Measurements from ENCODE around the gene SAMSN1.
"Not testable (repeated sequence)": the region's sequence is repeated elsewhere in the genome, so short reads cannot be mapped to it uniquely, and the experiment has no call there.

Gene SAMSN1

DNA sequence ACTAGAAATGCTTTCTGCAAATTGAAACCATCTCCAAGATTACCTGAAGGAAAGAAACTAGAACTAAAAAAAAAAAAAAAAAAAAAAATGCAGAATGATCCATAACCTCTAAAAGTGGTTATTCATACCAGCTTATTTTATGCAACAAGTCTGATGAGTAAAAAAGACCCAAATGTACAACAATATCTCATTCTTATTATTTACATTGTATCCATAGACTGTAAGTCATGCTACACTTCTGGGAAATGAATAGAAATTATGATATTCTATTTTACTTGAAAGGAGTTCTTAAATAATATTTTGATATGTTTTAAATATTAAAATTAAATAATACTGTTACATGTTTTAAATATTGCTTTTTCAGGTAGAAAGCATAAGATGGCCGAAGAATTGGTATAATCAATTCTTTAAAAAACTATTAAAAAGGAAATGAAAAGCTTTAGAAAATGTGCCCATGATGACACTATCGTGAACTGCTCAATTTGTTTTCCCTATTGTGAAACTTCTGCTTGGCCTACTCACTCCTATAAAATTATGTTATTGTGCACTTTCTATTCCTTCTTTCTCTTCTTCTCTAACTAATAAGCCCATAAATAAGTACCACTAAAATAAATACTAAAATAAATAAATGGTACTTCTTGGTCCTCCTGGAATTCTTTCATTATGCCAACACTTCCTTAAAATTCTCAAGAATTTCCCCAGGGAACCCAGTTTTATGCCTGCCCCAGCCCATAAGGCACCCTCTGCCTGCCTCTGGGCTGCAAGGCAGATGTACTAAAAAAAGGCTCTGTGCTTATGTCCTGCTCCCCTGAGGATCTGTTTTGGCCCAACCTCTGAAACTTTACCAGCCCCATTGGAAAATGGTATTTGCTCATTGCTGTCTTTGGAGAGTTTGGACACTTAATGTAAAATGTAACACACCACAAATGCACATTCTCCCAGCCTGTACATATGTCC lies 18.1 kb downstream of the SAMSN1 start:
- DNase-seq: no peak

DNA sequence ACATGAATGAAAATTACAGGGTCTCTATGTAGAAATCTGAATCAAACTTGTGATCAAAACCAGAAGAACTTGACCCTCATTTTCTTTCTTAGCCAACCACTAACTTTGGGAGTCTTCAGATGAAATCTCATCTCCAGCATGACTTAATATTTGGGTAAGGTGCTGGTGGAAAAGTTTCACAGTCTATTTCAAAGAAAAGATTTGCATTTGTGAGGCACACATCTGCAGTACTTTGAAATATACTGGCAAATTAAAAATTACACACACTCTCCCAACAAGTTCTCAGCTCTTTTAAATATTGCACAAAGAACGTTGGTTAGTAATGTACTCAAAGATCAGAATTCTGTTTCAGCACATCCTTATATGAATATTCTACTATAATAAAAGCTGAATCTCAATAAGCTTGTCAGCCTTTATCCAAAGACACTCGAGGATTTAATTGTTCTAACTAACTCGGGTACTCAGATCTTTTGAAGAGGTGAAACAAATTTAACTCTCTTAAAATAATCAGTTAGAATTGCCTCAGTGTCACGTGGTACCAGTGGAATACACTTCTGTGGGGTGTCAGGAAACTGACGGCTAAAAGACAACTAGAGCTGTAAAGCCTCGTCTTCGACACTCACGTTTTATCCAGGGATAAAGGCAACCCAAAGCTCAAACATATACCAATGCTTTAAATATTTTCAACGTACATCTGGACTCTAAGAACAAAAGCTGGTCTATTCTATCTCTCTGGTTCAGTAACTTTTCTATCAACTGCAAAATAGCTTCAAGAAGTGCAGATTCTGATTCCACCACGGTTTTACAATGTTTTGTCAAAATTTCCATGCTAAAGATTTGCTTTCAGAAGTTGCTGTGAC lies 19.0 kb downstream of the SAMSN1 start:
- no peak for DNase-seq

DNA sequence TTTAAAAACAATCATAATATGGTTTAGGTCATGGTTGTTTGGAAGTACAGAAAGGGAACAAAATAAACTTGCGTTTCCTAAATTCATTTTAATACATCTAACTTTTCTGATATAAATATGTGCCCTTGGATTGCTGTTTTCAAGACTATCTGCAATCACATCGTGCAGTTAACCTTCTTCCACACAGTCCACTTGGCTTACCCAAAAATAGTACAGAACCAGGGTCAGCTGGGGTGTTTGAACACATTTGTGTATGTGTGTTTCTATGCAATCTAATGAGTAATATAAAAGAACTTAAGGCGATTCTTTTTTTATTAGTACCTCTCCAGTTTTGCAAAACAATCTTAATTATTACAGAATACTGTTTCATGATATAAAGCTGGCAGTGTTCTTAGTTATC lies 19.9 kb downstream of the SAMSN1 start:
- DNase-seq: no peak

DNA sequence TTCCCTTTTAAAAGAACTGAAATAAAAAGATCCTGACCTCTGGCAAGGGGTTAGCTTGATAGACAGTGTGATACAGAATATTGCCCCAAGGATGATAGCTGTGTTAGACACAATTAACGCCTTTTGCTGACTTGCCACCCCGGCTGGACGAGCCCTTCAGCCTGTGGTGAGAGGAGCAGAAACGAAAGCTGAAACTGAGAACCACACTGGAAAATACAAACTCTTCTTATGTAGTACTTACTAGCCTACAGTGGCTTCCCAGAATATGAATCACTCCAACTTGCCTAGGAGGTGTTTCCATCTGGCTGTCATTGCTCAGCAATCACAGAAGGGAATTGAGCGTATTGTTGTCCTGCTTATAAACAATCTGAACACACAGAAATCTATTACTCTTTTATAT lies 22.9 kb downstream of the SAMSN1 start:
- DNase-seq: no peak

DNA sequence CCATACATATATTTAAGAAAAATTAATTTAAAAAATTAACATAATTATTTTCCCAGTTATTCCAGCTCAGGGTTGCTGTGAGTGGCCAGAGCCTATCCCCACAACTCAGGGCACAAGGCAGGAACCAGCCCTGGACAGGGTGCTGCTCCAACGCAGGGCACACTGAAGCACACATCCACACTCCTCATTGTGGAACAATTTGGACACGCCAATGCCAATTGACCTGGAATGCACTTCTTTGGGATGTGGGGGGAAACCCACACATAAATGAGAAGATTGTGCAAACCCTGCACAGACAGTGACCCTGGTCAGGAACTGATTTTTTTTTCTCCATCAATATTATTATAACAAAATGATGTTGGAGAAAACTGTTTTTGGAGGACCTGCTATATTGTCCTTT lies 23.4 kb downstream of the SAMSN1 start:
- no peak for DNase-seq

DNA sequence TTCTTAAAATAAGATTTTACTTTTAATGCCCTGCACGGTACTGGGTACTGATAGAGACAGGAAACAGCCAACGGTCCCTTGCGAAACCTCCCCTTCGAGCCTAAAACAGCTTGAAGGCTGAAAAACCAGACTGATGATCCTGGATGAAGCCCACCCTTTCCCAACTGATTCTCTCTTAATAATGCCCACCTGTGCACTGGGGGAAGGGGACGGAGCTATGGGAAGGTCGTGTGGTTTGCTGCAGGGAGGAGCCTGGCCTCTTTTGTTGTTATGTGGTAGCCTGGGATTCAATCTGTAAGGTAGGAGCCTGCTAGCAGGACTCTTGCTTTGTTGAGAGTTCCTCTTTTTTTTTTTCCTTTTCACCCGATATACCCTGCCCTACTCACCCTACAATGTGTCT lies 25.6 kb downstream of the SAMSN1 start:
- DNase-seq: no peak

DNA sequence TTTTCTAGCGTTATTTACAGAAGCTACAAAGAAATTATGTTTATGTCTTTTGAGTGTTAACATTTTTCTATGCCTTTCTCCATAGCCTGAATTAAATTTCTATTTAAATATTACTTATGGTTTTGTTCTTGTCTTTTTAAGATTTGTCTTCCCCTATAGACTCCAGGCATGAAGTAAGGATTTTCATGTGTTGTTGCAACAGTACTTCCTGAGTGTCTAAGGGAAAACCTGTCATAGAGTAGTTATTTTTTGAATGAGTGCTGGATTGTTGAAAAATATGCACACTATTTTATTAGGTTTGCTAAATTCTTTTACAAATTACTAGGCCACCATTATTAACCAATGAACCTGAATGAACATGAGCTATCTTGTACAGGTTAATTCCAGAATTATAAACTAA lies 27.1 kb downstream of the SAMSN1 start:
- no peak for DNase-seq

DNA sequence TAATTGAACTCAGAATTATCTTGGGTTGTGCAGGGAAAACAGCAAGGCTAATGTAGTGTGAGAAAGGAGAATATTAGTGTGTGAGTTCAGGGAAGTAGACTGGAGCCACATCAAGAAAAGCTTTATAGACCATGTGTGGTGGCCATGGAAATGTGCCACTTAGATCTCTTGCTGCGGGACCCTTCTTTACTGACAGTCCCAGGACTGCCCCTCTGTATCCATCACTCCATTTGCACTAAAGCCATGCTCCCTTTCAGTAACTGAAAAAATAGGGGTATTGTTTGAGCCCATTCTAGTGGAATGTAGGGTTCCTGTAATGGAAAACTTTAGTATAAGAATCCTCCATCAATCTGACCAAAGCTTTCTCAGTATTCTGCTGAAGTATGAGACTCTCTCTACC lies 32.3 kb downstream of the SAMSN1 start:
- DNase-seq: no peak

DNA sequence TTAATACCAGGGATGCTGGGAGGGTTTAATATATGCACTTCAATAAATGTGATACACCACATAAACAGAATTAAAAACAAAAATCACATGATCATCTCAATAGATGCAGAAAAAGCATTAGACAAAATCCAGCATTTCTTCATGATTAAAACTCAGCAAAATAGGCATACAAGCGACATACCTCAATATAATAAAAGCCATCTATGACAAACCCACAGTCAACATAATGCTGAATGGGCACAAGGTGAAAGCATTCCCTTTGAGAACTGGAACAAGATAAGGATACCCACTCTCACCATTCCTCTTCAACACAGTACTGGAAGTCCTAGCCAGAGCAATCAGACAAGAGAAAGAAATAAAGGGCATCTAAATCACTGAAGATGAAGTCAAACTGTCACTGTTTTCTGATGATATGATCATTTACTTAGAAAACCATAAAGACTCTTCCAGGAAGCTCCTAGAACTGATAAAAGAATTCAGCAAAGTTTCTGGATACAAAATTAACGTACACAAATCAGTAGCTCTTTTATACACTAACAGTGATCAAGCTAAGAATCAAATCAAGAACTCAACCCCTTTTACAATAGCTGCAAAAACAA lies 39.2 kb downstream of the SAMSN1 start:
- DNase-seq: not testable (repeated sequence)

DNA sequence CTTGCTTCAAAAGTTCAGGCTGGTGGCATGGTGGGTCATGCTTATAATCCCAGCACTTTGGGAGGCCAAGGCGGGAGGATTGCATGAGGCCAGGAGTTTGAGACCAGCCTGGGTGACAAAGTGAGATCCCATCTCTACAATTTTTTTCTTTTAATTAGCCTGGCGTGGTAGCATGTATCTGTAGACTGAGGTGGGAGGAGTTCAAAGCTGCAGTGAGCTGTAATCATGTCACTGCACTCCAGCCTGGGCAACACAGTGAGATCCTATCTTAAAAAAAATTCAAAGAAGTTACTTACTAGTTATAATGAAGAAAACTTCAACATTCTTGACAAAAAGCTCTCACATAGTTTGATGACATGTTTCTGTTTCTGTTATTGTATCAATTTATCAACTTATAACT lies 45.2 kb downstream of the SAMSN1 start:
- DNase-seq: no peak

DNA sequence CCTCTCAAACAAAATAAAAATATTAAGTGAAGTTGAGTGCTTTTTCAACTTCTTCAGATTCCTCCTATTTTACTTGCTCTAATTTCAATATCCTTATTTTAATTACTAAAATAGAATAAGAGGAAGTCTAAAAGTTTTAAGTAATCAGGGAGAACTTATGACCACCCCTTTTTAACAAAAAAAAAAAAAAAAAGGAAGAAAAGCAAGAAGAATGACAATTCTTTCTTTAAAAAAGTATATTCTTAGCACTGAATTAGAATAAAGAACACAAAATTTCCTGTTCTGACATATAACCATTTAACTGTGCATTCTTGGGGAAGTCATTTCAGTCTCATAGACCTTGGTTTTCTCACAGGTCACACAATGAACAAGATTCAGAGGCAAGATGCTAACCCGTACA lies 46.8 kb downstream of the SAMSN1 start:
- no peak for DNase-seq

DNA sequence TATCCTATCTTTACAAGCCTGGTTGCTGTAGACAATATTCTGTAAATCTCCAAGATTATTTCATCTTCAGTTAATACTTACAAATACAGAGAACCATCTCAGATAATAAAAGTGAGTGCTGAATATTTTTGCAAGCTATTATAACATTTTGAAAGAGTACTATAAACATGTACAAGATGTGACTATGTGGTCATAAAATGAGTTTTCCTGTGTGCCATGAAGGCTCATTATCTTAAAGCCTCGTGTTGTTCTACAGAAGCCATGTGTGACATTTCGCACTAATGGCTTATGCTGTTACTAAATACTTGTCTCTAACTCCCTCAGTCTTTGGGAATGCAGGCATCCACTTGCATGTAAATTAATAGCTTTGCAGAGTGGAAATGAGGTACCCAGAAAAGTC lies 48.3 kb downstream of the SAMSN1 start:
- DNase-seq: no peak

DNA sequence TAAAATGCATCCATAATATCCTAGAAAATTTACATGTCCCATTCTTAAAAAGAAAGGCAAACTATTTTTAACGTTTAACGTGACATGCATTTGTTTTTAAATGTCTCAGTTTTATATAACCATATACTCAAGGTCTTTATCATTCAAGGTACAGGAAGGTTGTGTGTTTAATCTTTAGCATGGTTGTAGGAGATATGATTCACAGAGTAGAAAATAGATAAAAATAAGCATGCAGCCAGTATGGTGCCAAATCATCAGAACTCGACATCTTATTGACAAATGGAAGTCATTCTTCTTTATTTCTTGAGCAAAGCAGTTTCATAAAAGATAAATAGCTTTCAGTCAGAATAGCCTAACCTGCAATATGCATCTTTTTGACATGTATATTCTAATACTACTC lies 51.0 kb downstream of the SAMSN1 start:
- no peak for DNase-seq

DNA sequence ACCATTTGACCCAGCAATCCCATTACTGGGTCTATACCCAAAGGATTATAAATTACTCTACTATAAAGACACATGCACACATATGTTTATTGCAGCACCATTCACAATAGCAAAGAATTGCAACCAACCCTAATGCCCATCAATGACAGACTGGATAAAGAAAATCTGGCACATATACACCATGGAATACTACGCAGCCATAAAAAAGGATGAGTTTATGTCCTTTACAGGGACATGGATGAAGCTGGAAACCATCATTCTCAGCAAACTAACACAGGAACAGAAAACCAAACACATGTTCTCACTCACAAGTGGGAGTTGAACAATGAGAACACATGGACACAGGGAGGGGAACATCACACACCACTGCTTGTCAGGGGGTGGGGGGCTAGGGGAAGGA lies 51.9 kb downstream of the SAMSN1 start:
- not testable (repeated sequence) for DNase-seq

DNA sequence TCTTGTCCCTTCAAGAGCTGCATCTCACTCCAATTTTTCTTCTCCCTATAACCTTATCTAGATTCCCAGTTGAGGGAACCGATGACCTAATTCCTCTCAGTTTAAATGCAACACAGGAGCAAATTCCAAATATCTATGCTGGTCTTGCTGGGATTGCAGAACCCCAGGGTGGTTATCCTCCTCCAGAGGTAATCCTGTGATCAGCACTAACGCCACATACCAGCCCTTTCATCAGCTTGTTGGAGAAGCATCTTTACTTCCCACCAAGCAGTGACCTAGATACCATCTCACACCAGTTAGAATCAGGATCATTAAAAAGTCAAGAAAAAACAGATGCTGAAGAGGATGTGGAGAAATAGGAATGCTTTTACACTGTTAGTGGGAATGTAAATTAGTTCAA lies 52.4 kb downstream of the SAMSN1 start:
- no peak for DNase-seq

DNA sequence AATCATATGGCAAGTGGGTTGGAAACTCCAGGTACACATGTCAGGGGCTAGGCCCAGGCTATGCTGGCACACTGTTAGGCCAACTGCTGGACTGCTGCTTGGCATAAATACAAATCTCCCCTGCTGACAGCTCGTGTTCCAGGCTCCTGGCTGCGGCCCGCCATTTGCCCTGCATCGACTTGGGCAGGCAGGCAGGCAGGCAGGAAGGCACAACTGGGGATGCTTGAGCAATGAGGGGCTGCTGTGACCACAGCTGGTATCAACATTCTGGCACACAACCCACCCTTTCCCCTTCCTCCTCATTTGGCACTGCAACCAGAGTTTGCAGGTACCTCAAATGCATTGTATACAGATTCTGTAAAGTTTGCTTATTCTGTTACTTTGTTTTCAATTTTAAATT lies 53.2 kb downstream of the SAMSN1 start:
- DNase-seq: no peak

DNA sequence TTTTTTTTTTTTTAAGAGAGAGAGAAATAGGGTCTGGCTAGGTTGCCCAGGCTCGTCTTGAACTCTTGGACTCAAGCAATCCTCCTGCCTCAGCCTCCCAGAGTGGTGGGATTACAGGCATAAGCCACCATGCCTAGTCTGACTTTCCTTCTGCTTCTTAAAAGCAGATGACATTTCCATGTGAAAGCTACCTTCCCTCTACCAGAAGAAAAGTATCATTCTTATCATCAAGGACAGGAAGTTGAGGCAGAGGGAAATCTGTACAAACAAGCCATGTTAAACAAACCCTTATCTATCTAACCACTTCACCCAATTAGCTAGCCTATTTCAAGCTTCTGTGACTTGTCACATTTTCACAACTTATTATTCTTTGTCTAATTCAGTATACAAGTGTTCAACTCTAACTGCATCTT lies 54.8 kb downstream of the SAMSN1 start:
- DNase-seq: no peak

DNA sequence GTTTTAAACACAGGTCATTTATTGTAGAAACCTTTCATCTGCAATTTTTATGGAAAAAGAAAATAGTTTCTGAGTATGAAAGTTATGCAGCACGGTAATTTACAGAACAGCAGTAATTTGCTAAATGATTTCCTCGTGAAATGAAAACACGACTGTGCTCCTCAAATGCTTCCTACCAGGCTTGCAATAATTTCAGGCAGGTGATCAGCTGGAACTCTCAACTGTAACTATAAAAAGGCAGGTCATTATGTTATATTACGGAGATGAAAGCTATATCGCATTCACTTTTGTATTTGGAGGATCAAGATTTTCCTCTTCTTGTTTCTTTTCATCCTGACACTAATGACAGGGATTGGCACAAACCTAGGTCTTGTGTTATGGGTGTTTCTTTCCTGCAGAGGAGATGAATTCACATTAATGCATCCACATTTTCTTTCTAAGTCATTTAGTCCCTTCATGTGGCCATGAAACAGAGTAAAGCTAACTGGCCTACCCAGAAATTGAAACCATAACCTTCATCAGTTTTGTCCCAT lies 57.4 kb downstream of the SAMSN1 start:
- no peak for DNase-seq

DNA sequence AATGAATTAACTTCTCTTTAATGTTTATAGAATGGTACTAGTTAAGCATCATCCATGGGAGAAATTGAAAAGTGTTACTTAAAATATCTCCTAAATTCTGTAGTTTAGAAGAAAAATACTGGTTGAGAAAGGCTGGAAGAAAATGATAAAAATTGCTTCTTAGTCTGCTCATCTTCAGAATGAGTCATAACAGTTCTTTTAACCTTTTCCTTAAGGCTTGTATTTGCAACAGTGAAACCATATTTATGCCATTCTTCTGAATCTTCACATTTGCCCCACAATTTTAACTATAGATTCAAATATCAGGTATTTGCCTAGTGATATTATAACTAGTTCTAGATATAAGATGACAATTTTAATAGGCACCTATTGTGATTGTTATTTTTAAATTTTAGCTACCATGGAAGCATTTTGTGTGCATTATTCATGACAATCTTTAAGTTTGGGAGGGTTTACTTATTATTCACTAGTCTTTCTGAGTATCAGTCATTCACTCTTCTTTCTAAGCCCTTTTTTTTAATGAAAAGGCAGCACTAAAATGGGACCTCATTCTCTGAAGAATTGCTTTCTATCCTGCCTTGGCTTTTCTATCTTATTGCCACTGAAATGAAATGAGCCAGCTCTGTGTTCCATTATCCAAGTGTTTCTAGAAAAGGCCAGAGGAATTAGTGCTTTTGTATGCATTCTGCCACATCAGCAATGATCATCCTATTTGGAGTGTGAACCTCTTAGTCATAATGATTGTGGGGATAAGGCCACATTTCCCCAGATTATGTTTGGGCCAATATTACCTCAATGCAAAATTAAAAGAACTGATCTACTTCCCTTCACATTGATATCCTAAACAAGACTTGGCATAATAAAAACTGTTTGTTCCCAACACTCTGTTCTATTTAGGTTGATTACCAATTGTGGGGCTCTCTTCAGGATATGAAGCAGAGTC lies 58.4 kb downstream of the SAMSN1 start:
- DNase-seq: no peak

DNA sequence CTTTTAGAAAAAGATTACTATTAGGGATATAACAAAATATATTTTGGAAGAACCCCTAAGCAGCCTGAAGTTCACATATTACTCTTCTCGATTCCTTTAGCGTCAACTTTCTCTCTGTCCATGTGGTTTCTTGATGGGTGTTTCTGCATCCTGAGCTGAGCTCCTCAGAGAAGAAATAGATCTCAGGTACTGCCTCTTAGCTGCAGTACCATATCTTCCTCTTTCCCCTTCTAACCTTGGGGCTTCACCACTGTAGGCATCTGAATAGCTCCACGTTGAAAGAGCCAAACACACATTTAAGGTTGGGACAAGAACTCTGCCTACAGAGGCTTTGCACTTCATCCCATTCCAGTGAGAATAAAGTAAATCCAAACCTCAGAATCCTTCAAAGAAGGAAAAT lies 59.2 kb downstream of the SAMSN1 start:
- DNase-seq: no peak

DNA sequence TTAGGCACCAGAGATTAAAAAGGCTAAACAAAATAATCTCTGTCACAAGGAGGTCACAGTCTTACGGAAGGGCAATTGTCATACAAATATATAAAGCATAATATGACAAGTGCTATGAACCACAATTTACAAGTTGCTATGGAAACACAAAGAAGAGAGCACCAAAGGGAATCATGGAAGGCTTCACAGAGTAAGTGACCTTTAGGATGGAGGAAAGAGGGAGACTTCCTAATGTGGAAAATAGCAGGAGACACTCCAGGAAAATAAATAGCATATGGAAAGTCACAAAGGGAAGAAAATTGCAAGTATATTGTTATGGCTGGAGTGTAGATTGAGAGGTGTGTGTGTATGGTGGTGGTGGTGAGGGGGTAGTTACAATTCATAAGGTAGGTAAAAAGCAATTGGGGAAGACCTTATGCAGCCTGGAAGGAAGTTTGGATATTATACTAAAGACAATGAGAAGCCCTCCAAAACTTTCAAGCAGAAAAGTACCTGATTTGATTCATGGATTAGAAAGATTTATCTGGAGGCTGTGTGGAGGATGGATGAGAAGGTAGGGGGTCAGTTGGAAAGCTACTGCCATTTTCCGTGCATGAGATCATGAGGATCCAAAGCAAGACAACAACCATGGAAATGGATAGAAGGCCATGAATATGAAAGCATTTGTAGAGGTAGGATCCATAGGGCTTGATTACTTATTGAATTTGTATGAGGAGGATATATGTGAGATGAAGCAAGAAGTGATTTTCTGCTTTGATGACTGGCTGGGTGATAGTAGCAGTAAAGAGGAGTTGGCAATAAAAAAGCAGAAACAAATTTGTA lies 61.7 kb downstream of the SAMSN1 start:
- no peak for DNase-seq
